ENCODE measurements around the gene PCDHA7. TPM values are rescaled to one million over a fixed set of nuclear protein-coding genes. Genes with fewer than 3 reads are reported as not detected.
A peak's percentile ranks its signal among the peaks of the same experiment; 100 is the strongest.
"Not testable (repeated sequence)": the region's sequence is repeated elsewhere in the genome, so short reads cannot be mapped to it uniquely, and the experiment has no call there.

Gene PCDHA7
- total RNA-seq, 2 experiments from 2014 or later, result not detected

GRCh38 chr5:140823475-140823874 is 10.6 kb upstream of the PCDHA7 start:
- H3K36me3 Mint-ChIP-seq (ENCODE audit: low read depth), result peaks cover 9% of the 10 kb centered on the region
- intact Hi-C loops (cut with DNase I, micrococcal nuclease), result no loop called here
- no peak for ATAC-seq
- H3K9me3 Mint-ChIP-seq (ENCODE audit: low read depth), result peaks cover 11% of the 10 kb centered on the region
- POLR2A ChIA-PET, result no interaction called here
- H3K27ac Mint-ChIP-seq, result no peak overlapping the region
- CTCF ChIA-PET, result no interaction called here
- H3K4me3 Mint-ChIP-seq, result no peak overlapping the region
- peaks cover 16% of the 10 kb centered on the region for H3K27me3 Mint-ChIP-seq
- DNase-seq, result no peak
- no peaks in the 10 kb centered on the region for H3K4me1 Mint-ChIP-seq

- Mint-ChIP-seq H3K27ac (no peak within 1 kb of the TSS), H3K27me3 (peaks cover 25% of the 10 kb centered on the region)
- ATAC-seq, result no peak
Observed at GRCh38 chr5:140827704-140828361, 6.2 kb upstream of the PCDHA7 start, which contains the start of gene PCDHA6. Gene PCDHA6, plus strand, starts transcription at chr5:140827960. Its CDS starts 132 bp downstream, at chr5:140828092.

GRCh38 chr5:140828362-140828737 is 5.7 kb upstream of the PCDHA7 start:
- CTCF ChIA-PET, result interaction anchor here (2.4 kb wide), 1 partner anchor 13 kb away, joined by 9 read pairs; the partner anchor contains the start of gene PCDHA8
- Mint-ChIP-seq H3K9me3 (ENCODE audit: low read depth) (peaks cover 15% of the 10 kb centered on the region), H3K36me3 (ENCODE audit: low read depth) (peaks cover 15% of the 10 kb centered on the region), H3K4me1 (no peaks in the 10 kb centered on the region), H3K4me3 (no peak overlapping the region), H3K27ac (no peak overlapping the region), H3K27me3 (peaks cover 29% of the 10 kb centered on the region)
- no peak for ATAC-seq
- DNase-seq, result no peak
- intact Hi-C loops (cut with DNase I, micrococcal nuclease), result no loop called here
- POLR2A ChIA-PET, result no interaction called here

More at GRCh38 chr5:140827704-140828361, 6.2 kb upstream of the PCDHA7 start, which contains the start of gene PCDHA6:
- Mint-ChIP-seq H3K4me1 (no peaks in the 10 kb centered on the region), H3K36me3 (ENCODE audit: low read depth) (peaks cover 13% of the 10 kb centered on the region), H3K9me3 (ENCODE audit: low read depth) (peaks cover 13% of the 10 kb centered on the region), H3K4me3 (no peak within 1 kb of the TSS)
- POLR2A ChIA-PET, result no interaction called here
- DNase-seq, result no peak
- CTCF ChIA-PET, result interaction anchor here (2.4 kb wide), 1 partner anchor 13 kb away, joined by 9 read pairs; the partner anchor contains the start of gene PCDHA8
- intact Hi-C loops (cut with DNase I, micrococcal nuclease), result no loop called here

GRCh38 chr5:140829511-140830501 is 4.3 kb upstream of the PCDHA7 start:
- H3K4me3 Mint-ChIP-seq, POLR2A ChIA-PET, CTCF ChIA-PET, DNase-seq, H3K4me1 Mint-ChIP-seq, ATAC-seq, H3K27ac Mint-ChIP-seq: not testable (repeated sequence)
- intact Hi-C loops (cut with DNase I, micrococcal nuclease), result loop anchor here (5.0 to 10.0 kb wide), 5 partner anchors 38 to 405 kb away; partner anchors contain the start of genes PCDHA1 (in 1 of the 2), PCDHA13 (in 1 of the 2) and PCDHA2 (in 1 of the 2)
- peaks cover 21% of the 10 kb centered on the region for H3K36me3 Mint-ChIP-seq (ENCODE audit: low read depth)
- H3K9me3 Mint-ChIP-seq (ENCODE audit: low read depth), result peaks cover 17% of the 10 kb centered on the region
- H3K27me3 Mint-ChIP-seq, result peaks cover 35% of the 10 kb centered on the region

- H3K4me3 Mint-ChIP-seq; DNase-seq; H3K4me1 Mint-ChIP-seq; H3K9me3 Mint-ChIP-seq (ENCODE audit: low read depth); ATAC-seq; H3K27ac Mint-ChIP-seq; POLR2A ChIA-PET: not testable (repeated sequence)
- intact Hi-C loops (cut with DNase I, micrococcal nuclease), result loop anchor here (5.0 to 10.0 kb wide), 5 partner anchors 38 to 400 kb away; partner anchors contain the start of genes PCDHA1 (in 1 of the 2), PCDHA13 (in 1 of the 2) and PCDHA2 (in 1 of the 2)
- H3K36me3 Mint-ChIP-seq (ENCODE audit: low read depth), result peaks cover 13% of the 10 kb centered on the region
- H3K27me3 Mint-ChIP-seq, result peaks cover 27% of the 10 kb centered on the region
- CTCF ChIA-PET, result interaction anchor here (0.8 kb wide), 1 partner anchor 92 kb away, joined by 5 read pairs; no protein-coding TSS in a partner anchor
Observed at GRCh38 chr5:140834439-140835008, 455 bp downstream of the PCDHA7 start.

- no peak for DNase-seq
- peaks cover 34% of the 10 kb centered on the region for H3K27me3 Mint-ChIP-seq
- CTCF ChIA-PET, result interaction anchor here (0.6 to 1.3 kb wide), 2 partner anchors 48 to 91 kb away, joined by 3 to 4 read pairs; no protein-coding TSS in a partner anchor
Observed at GRCh38 chr5:140835622-140836510, 1.8 kb downstream of the PCDHA7 start.

DNA sequence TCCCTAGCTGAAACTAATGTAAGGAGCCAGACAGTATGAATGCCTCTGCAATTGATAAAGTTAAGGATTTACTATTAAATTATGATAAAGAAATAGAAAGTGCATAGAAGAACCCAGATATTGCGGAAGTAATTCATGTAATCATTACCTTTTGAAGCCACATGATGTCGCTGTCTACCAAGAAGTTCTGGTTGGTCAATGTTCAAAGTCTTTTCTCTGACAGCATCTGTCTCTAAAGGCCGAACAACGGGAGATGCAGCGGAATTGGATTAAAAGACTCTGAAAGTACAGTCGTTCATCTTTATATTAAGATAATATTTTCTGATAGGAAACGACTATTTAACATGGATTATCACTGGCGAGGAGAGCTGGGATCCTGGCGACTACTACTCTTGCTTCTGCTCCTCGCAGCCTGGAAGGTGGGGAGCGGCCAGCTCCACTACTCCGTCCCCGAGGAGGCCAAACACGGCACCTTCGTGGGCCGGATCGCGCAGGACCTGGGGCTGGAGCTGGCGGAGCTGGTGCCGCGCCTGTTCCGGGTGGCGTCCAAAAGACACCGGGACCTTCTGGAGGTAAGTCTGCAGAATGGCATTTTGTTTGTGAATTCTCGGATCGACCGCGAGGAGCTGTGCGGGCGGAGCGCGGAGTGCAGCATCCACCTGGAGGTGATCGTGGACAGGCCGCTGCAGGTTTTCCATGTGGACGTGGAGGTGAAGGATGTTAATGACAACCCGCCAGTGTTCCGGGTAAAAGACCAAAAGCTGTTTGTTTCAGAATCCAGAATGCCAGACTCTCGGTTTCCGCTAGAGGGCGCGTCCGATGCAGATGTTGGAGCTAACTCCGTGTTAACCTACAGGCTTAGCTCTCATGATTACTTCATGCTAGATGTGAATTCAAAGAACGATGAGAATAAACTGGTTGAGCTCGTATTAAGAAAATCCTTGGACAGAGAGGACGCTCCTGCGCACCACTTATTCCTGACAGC is 7.2 kb downstream of the PCDHA7 start, which contains the start of gene PCDHA8:
TSS of gene PCDHA8 (plus strand) at position 210 of the 985 bp plus-strand sequence. CDS start at position 345, 135 bp downstream.
- Mint-ChIP-seq H3K36me3 (ENCODE audit: low read depth) (peaks cover 8% of the 10 kb centered on the region), H3K27ac (no peak within 1 kb of the TSS), H3K4me3 (no peak within 1 kb of the TSS), H3K27me3 (peaks cover 22% of the 10 kb centered on the region), H3K4me1 (no peaks in the 10 kb centered on the region), H3K9me3 (ENCODE audit: low read depth) (peaks cover 9% of the 10 kb centered on the region)
- ATAC-seq, result no peak
- peak; percentile 49 for DNase-seq
- intact Hi-C loops (cut with DNase I, micrococcal nuclease), result loop anchor here in 1 of 2 experiments (5.0 to 10.0 kb wide), 3 partner anchors 39 to 524 kb away; partner anchors contain the start of genes PCDHA3 and PCDHGA5
- CTCF ChIA-PET, result interaction anchor here (0.6 to 1.9 kb wide), 9 partner anchors 10 to 236 kb away, joined by 3 to 9 read pairs (median 3); partner anchors contain the start of genes PCDHA10, PCDHA6 and PCDHAC1
- POLR2A ChIA-PET, result interaction anchor here (0.6 kb wide), 1 partner anchor 12 kb away, joined by 3 read pairs; no protein-coding TSS in a partner anchor

More at GRCh38 chr5:140835622-140836510, 1.8 kb downstream of the PCDHA7 start:
- Mint-ChIP-seq H3K9me3 (ENCODE audit: low read depth) (peaks cover 12% of the 10 kb centered on the region), H3K4me1 (no peaks in the 10 kb centered on the region), H3K4me3 (no peak overlapping the region), H3K36me3 (ENCODE audit: low read depth) (peaks cover 12% of the 10 kb centered on the region), H3K27ac (no peak overlapping the region)
- intact Hi-C loops (cut with DNase I, micrococcal nuclease), result loop anchor here (10.0 kb wide), 2 partner anchors 49 to 399 kb away; partner anchors contain the start of gene PCDHA13 (in 1 of the 2)
- POLR2A ChIA-PET, result no interaction called here
- no peak for ATAC-seq

GRCh38 chr5:140842798-140843733 is 9.0 kb downstream of the PCDHA7 start:
- ATAC-seq (no peak), DNase-seq (no peak)
- peaks cover 19% of the 10 kb centered on the region for H3K9me3 Mint-ChIP-seq (ENCODE audit: low read depth)
- H3K4me3 Mint-ChIP-seq, result no peak overlapping the region
- intact Hi-C loops (cut with DNase I, micrococcal nuclease), result loop anchor here in 1 of 2 experiments (5.0 to 10.0 kb wide), 3 partner anchors 41 to 522 kb away; partner anchors contain the start of genes PCDHA3 and PCDHGA5
- ChIA-PET CTCF (no interaction called here), POLR2A (no interaction called here)
- no peaks in the 10 kb centered on the region for H3K4me1 Mint-ChIP-seq
- no peak overlapping the region for H3K27ac Mint-ChIP-seq
- peaks cover 33% of the 10 kb centered on the region for H3K27me3 Mint-ChIP-seq
- peaks cover 12% of the 10 kb centered on the region for H3K36me3 Mint-ChIP-seq (ENCODE audit: low read depth)

Measured in activated CD4-positive, alpha-beta T cell treated with anti-CD3 and anti-CD28 coated beads for 36 hours (primary cell).